A673 (cell line): ENCODE results near the gene BCAM. TPM values are rescaled to one million over a fixed set of nuclear protein-coding genes. Genes with fewer than 3 reads are reported as not detected.

Source experiments
- BruUV-seq: library from RNA; stranded (reverse); fragments of 400-500 nt; replicated peaks from 2 replicates; lab custom pipeline; 2021; lab: Mats Ljungman, UMichigan
- CTCF ChIA-PET: fragments of 300-600 bp; sonication (Branson Sonifier 250); formaldehyde crosslinking; loops from one replicate; lab custom pipeline; 2022; ENCODE audit warnings: antibody characterized with exemption; lab: Charles Lee
- POLR2A ChIA-PET: fragments of 300-600 bp; sonication (Branson Sonifier 250); formaldehyde crosslinking; loops from one replicate; lab custom pipeline; 2022; ENCODE audit warnings: antibody characterized with exemption; ENCODE audit not compliant: low non-redundant PET; lab: Charles Lee
- DNase-seq: peaks from one replicate; pipeline ENCODE4 v3.0.0-alpha.2; 2015; ENCODE audit warnings: low spot score
- H3K27ac ChIP-seq: fragments of 200-600 bp; sonication (generic); 2 replicates; pipeline ENCODE4 v1.5.1; 2016; ENCODE audit warnings: mixed run types, low read depth, mild to moderate bottlenecking, mixed read lengths, antibody characterized with exemption, low read length; ENCODE audit not compliant: poor library complexity, severe bottlenecking
- H3K27me3 ChIP-seq: fragments of 200-600 bp; sonication (generic); replicated peaks from 2 replicates; pipeline ENCODE4 v1.6.1; 2017; ENCODE audit warnings: mixed run types, low read depth, mild to moderate bottlenecking, mixed read lengths, antibody characterized with exemption, low read length; ENCODE audit not compliant: insufficient read depth, poor library complexity
- H3K36me3 ChIP-seq: fragments of 200-600 bp; sonication (generic); 2 replicates; pipeline ENCODE4 v1.6.1; 2016; ENCODE audit warnings: mixed run types, mild to moderate bottlenecking, mixed read lengths, antibody characterized with exemption, low read length; ENCODE audit not compliant: insufficient read depth, poor library complexity, severe bottlenecking
- H3K4me1 ChIP-seq: fragments of 200-600 bp; sonication (generic); 2 replicates; pipeline ENCODE4 v1.6.1; 2017; ENCODE audit warnings: mixed run types, mild to moderate bottlenecking, mixed read lengths, antibody characterized with exemption, low read length; ENCODE audit not compliant: insufficient read depth, poor library complexity, severe bottlenecking
- H3K4me3 ChIP-seq: fragments of 200-600 bp; sonication (generic); 2 replicates; pipeline ENCODE4 v1.5.1; 2016; ENCODE audit warnings: low read depth, mixed run types, mild to moderate bottlenecking, mixed read lengths, low read length; ENCODE audit not compliant: poor library complexity, severe bottlenecking
- H3K9me3 ChIP-seq: fragments of 200-600 bp; sonication (generic); 2 replicates; pipeline ENCODE4 v1.6.1; 2016; ENCODE audit warnings: mixed run types, low read depth, mild to moderate bottlenecking, mixed read lengths, antibody characterized with exemption, low read length; ENCODE audit not compliant: poor library complexity, severe bottlenecking
- CTCF ChIP-seq: fragments of 300-800, 200-600 bp; sonication (generic); conservative IDR thresholded peaks from 2 replicates; pipeline ENCODE4 v1.5.1; 2017; ENCODE audit warnings: low read depth, mild to moderate bottlenecking, antibody characterized with exemption, low read length, moderate library complexity, mixed read lengths
- EZH2 ChIP-seq: fragments of 200-600 bp; sonication (generic); IDR thresholded peaks from 2 replicates; pipeline ENCODE4 v1.6.1; 2017; ENCODE audit warnings: borderline replicate concordance, low read depth, mild to moderate bottlenecking, mixed read lengths, antibody characterized with exemption, low read length; ENCODE audit not compliant: poor library complexity, severe bottlenecking
- intact Hi-C: fragments of 100-400 bp; cut with micrococcal nuclease; formaldehyde crosslinking; loops from one replicate; pipeline ENCODE4 v1.10.0; 2022; ENCODE audit not compliant: unreplicated experiment
- total RNA-seq: library from RNA; stranded (reverse); gene quantifications from 2 replicates; pipeline ENCODE4 v1.2.3, GENCODE V29; 2021

BCAM gene
- total RNA-seq, 1 experiment from 2014 or later, result 3.4 TPM

GRCh38 chr19:44783545-44783944 is 25.4 kb upstream of the BCAM start:
- POLR2A ChIA-PET, result no interaction called here
- Histone ChIP-seq H3K36me3 (no peaks in the 10 kb centered on the region), H3K27ac (no peak overlapping the region), H3K27me3 (no peaks in the 10 kb centered on the region), H3K9me3 (no peaks in the 10 kb centered on the region), H3K4me1 (no peaks in the 10 kb centered on the region), H3K4me3 (no peak overlapping the region)
- no peak for DNase-seq
- TF ChIP-seq EZH2 (no peak), CTCF (no peak)
- intact Hi-C loops, result loop anchor here (5.0 kb wide), 1 partner anchor 169 kb away; no protein-coding TSS in a partner anchor
- BruUV-seq, result no TSS peak
- CTCF ChIA-PET, result interaction anchor here (0.6 to 1.5 kb wide), 4 partner anchors 8 to 1033 kb away, joined by 3 to 8 read pairs (median 7); no protein-coding TSS in a partner anchor

GRCh38 chr19:44785271-44785670 is 23.6 kb upstream of the BCAM start:
- BruUV-seq, result no TSS peak
- H3K9me3 ChIP-seq, result no peaks in the 10 kb centered on the region
- H3K4me3 ChIP-seq, result no peak overlapping the region
- no peaks in the 10 kb centered on the region for H3K27me3 ChIP-seq
- POLR2A ChIA-PET, result no interaction called here
- no peak overlapping the region for H3K27ac ChIP-seq
- intact Hi-C loops, result no loop called here
- no peaks in the 10 kb centered on the region for H3K36me3 ChIP-seq
- TF ChIP-seq EZH2, result no peak
- TF ChIP-seq CTCF, result no peak
- no peaks in the 10 kb centered on the region for H3K4me1 ChIP-seq
- CTCF ChIA-PET, result interaction anchor here (0.8 to 1.5 kb wide), 2 partner anchors 14 to 59 kb away, joined by 6 to 8 read pairs; no protein-coding TSS in a partner anchor
- DNase-seq, result no peak

- Histone ChIP-seq H3K9me3 (no peaks in the 10 kb centered on the region), H3K27ac (no peak overlapping the region), H3K36me3 (no peaks in the 10 kb centered on the region), H3K4me1 (no peaks in the 10 kb centered on the region), H3K4me3 (no peak overlapping the region), H3K27me3 (no peaks in the 10 kb centered on the region)
- POLR2A ChIA-PET, result no interaction called here
- intact Hi-C loops, result no loop called here
- no peak for TF ChIP-seq CTCF
- no peak for TF ChIP-seq EZH2
- no TSS peak for BruUV-seq
- DNase-seq, result no peak
- CTCF ChIA-PET, result no interaction called here
These were observed 22.9 kb upstream of the BCAM start for GRCh38 chr19:44785993-44786392.
